K562 (cell line): Measurements from ENCODE around the gene PARD3B. TPM values are rescaled to one million over a fixed set of nuclear protein-coding genes. Genes with fewer than 3 reads are reported as not detected.

Source experiments
- ATAC-seq: fragments of 200-7000 bp; cut with Tn5 transposase; 3 replicates; pipeline ENCODE4 v1.9.1; 2020; ENCODE audit warnings: moderate library complexity
- BruUV-seq: library from RNA; stranded (reverse); fragments of 400-500 nt; replicated peaks from 2 replicates; lab custom pipeline; 2021; lab: Mats Ljungman, UMichigan
- CTCF ChIA-PET: fragments of 300-600 bp; formaldehyde crosslinking; extraction: SDS; loops from one replicate; lab custom pipeline; 2021; ENCODE audit warnings: low intra/inter-chr PET ratio; lab: Yijun Ruan, JAX
- POLR2A ChIA-PET: fragments of 300-600, 350-650 bp; sonication (Branson Sonifier 250); formaldehyde crosslinking; extraction: SDS; loops from one replicate; lab custom pipeline; 2021; ENCODE audit warnings: antibody characterized with exemption, inconsistent platforms; lab: Yijun Ruan, JAX
- DNase-seq, 4 experiments: peaks; one replicate each; pipeline versions ENCODE4 v3.0.0 to v3.0.0-alpha.2; 2011 to 2018; ENCODE audit warnings: low spot score in 3 of 4, mixed read lengths in 3 of 4; ENCODE audit errors: extremely low read depth in 1 of 4
- FAIRE-seq: peaks from 2 replicates; lab custom pipeline; 2011; peaks lifted over from hg19 to GRCh38; lab: Jason Lieb, UNC
- H2AFZ ChIP-seq: 2 replicates; pipeline ENCODE4 v1.6.0; 2011; ENCODE audit warnings: low read depth, low read length, control low read depth, inconsistent platforms
- H3K27ac ChIP-seq: fragments of 200-600 bp; 3 replicates; pipeline ENCODE4 v1.8.0; 2011; ENCODE audit warnings: low read depth, mild to moderate bottlenecking, control low read depth, inconsistent platforms, low read length, moderate library complexity, mixed read lengths; ENCODE audit errors: extremely low read depth
- H3K27me3 ChIP-seq, 2 experiments: fragments of 300-600 bp in 1 of 2; 2 replicates in 1 of 2; 3 replicates in 1 of 2; pipeline versions ENCODE4 v1.6.0 to v1.8.0; 2011; ENCODE audit warnings: inconsistent platforms in 2 of 2, low read length in 2 of 2, mild to moderate bottlenecking in 1 of 2, mixed read lengths in 1 of 2, moderate library complexity in 1 of 2; ENCODE audit not compliant: control insufficient read depth in 2 of 2, insufficient read depth in 2 of 2
- H3K36me3 ChIP-seq: fragments of 300-600 bp; 3 replicates; pipeline ENCODE4 v1.8.0; 2011; ENCODE audit warnings: mild to moderate bottlenecking, low read length, inconsistent platforms; ENCODE audit not compliant: control insufficient read depth, insufficient read depth
- H3K4me1 ChIP-seq, 2 experiments: fragments of 200-600 bp in 1 of 2; replicated peaks in 1 of 2; 2 replicates in 1 of 2; 3 replicates in 1 of 2; pipeline versions ENCODE4 v1.5.1 to v1.8.0; 2011; ENCODE audit warnings: inconsistent platforms in 2 of 2, low read length in 2 of 2, mild to moderate bottlenecking in 1 of 2, mixed read lengths in 1 of 2, moderate library complexity in 1 of 2; ENCODE audit not compliant: control insufficient read depth in 2 of 2, insufficient read depth in 2 of 2
- H3K4me2 ChIP-seq: 2 replicates; pipeline ENCODE4 v1.6.1; 2011; ENCODE audit warnings: low read length, control low read depth, inconsistent platforms, mixed read lengths; ENCODE audit not compliant: insufficient read depth
- H3K4me3 ChIP-seq: fragments of 200-600 bp; sonication (generic), shearing (Covaris generic); 2 replicates; pipeline ENCODE4 v1.5.1; 2016; ENCODE audit warnings: control low read depth, inconsistent platforms
- H3K79me2 ChIP-seq: fragments of 200-600 bp; 3 replicates; pipeline ENCODE4 v1.8.0; 2011; ENCODE audit warnings: low read length, inconsistent platforms; ENCODE audit not compliant: control insufficient read depth, insufficient read depth
- H3K9ac ChIP-seq, 2 experiments: 2 replicates each; pipeline versions ENCODE4 v1.6.0 to v1.6.1; 2011; ENCODE audit warnings: low read depth in 2 of 2, low read length in 2 of 2, control low read depth in 1 of 2, inconsistent platforms in 1 of 2, mild to moderate bottlenecking in 1 of 2, mixed read lengths in 1 of 2; ENCODE audit not compliant: insufficient read depth in 1 of 2
- H3K9me1 ChIP-seq: one replicate; pipeline ENCODE4 v1.6.0; 2011; ENCODE audit warnings: inconsistent platforms, mild to moderate bottlenecking, low read length, moderate library complexity; ENCODE audit not compliant: control insufficient read depth, insufficient read depth
- H3K9me3 ChIP-seq: replicated peaks from 2 replicates; pipeline ENCODE4 v1.5.1; 2011; ENCODE audit warnings: low read depth, low read length, inconsistent platforms; ENCODE audit not compliant: control insufficient read depth, insufficient read depth
- H4K20me1 ChIP-seq: replicated peaks from 2 replicates; pipeline ENCODE4 v1.6.1; 2011; ENCODE audit warnings: low read length, inconsistent platforms, mixed read lengths; ENCODE audit not compliant: control insufficient read depth, insufficient read depth
- ARID4B ChIP-seq: sonication (generic); formaldehyde crosslinking; IDR thresholded peaks from 2 replicates; pipeline ENCODE4 v1.8.0; 2022; ENCODE audit warnings: mild to moderate bottlenecking, missing genetic modification reagents
- JUND ChIP-seq, 2 experiments: IDR thresholded peaks; 2 replicates in 1 of 2; 3 replicates in 1 of 2; pipeline ENCODE4 v1.6.1; 2011; ENCODE audit warnings: borderline replicate concordance in 2 of 2, low read depth in 2 of 2, low read length in 2 of 2, improper control_type of control experiment in 1 of 2, missing biosample characterization in 1 of 2, missing genetic modification characterization in 1 of 2, missing genetic modification reagents in 1 of 2
- MAFK ChIP-seq: IDR thresholded peaks from 2 replicates; pipeline ENCODE4 v1.6.1; 2011; ENCODE audit warnings: low read length, improper control_type of control experiment
- MGA ChIP-seq: fragments of 450-650 bp; IDR thresholded peaks from 2 replicates; pipeline ENCODE4 v1.6.1; 2016; ENCODE audit warnings: mild to moderate bottlenecking, moderate library complexity
- ZNF224 ChIP-seq: sonication (generic); formaldehyde crosslinking; IDR thresholded peaks from 2 replicates; pipeline ENCODE4 v1.8.0; 2022; ENCODE audit warnings: mild to moderate bottlenecking, missing genetic modification reagents
- ZNF316 ChIP-seq: fragments of 450-650 bp; IDR thresholded peaks from 2 replicates; pipeline ENCODE4 v1.6.1; 2016
- WGBS: fragments of 100-300 bp; shearing (Covaris generic); methylation state at CpG from one replicate; pipeline ENCODE4 v1.1.6; 2016; ENCODE audit warnings: low coverage, mixed read lengths; ENCODE audit not compliant: insufficient coverage; ENCODE audit errors: missing lambda C conversion rate; 5-methylcytosine and 5-hydroxymethylcytosine counted together
- in situ Hi-C: fragments of 300-500 bp; cut with MboI; formaldehyde crosslinking; loops from 4 replicates; pipeline ENCODE4 v1.15.0; 2018; ENCODE audit warnings: inconsistent platforms, mixed read lengths
- intact Hi-C: fragments of 100-400 bp; cut with micrococcal nuclease; formaldehyde crosslinking; loops from 2 replicates; pipeline ENCODE4 v1.14.2; 2022
- polyA plus RNA-seq, 8 experiments: library from polyadenylated mRNA; depleted of rRNA in 4 of 8; stranded (reverse) in 5 of 8; unstranded in 3 of 8; fragments of >200 nt; fragmentation: Nextera tagmentation in 2 of 8; fragmentation: Illumina TruSeq in 1 of 8; extraction: Ambion mirVana in 2 of 8; extraction: Trizol in 1 of 8; gene quantifications; 2 replicates each; pipeline versions ENCODE4 v1.2.1 to v1.2.3, GENCODE V29; 2011 to 2014; ENCODE audit warnings: inconsistent platforms in 1 of 8, missing spikeins in 1 of 8
- total RNA-seq, 7 experiments: library from RNA; depleted of rRNA in 6 of 7; stranded (reverse); fragments of >200 nt in 6 of 7; fragmentation: Illumina TruSeq in 2 of 7; extraction: Trizol in 2 of 7; gene quantifications; 2 replicates each; pipeline versions ENCODE4 v1.2.1 to v1.2.3, GENCODE V29; 2011 to 2021; ENCODE audit warnings: low replicate concordance in 1 of 7

The PARD3B gene
- total and polyA plus RNA-seq, 9 of the 15 experiments (the other 6 are each of a cell fraction or from before 2014, with no cell fraction given) = 0.15 to 3.0 (median 1.1) TPM

DNA sequence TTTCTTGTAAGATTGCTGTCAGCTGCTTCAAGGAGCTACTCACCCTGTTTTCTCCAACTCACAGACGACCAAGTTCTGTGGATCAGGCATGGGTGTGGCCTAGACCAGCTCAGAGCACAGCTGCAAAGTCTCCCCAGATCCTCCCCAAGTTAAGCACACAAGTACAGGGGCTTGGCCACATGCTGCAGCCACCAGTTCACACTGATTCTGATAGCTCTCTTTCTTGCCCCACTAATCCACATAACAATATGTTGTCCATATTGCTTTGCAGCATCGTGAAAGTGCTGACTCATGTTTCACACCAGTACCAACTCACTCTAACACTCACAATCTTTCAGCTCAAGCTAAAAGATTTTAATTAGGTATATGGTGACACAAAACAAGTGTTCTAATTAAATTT lies 437.0 kb downstream of the PARD3B start:
- intact Hi-C loops (loop anchor here (10.0 kb wide), 1 partner anchor 68 kb away; no protein-coding TSS in a partner anchor), in situ Hi-C loops (no loop called here)
- Histone ChIP-seq H3K9me3 (no peaks in the 10 kb centered on the region), H3K4me3 (no peak overlapping the region), H3K9ac (no peak overlapping the region), H3K4me1 (peaks cover 0 to 11% of the 10 kb centered on the region in 2 experiments; a peak in 3 of 5 replicates), H3K27ac (peak overlapping the region; percentile 55), H3K79me2 (no peaks in the 10 kb centered on the region), H3K27me3 (no peaks in the 10 kb centered on the region), H3K36me3 (no peaks in the 10 kb centered on the region), H3K9me1 (no peaks in the 10 kb centered on the region), H3K4me2 (peak overlapping the region; percentile 41), H2AFZ (peak overlapping the region; percentile 77), H4K20me1 (no peaks in the 10 kb centered on the region)
- FAIRE-seq (peak; percentile 67), ATAC-seq (peak; percentile 80), DNase-seq (peak; percentile 8 to 54 (median 17))
- WGBS = 0% methylated on average over 2 of the region's 2 CpGs
- POLR2A ChIA-PET = no interaction called here
- BruUV-seq = no TSS peak
- CTCF ChIA-PET = no interaction called here
- no peak for TF ChIP-seq ZNF224
- TF ChIP-seq ARID4B = no peak
- peak; percentile 98 for TF ChIP-seq ZNF316
- peak; percentile 51 for TF ChIP-seq MGA
- TF ChIP-seq JUND (IDR thresholded peaks at IDR 0.05; ENCODE audit: borderline replicate concordance, low read depth, low read length) = no peak
- no peak for TF ChIP-seq JUND (tag; IDR thresholded peaks at IDR 0.05; ENCODE audit: borderline replicate concordance, low read depth, low read length)
- TF ChIP-seq MAFK = peak; percentile 95
